Renal pelvis (tissue), 4 donors: ENCODE results near the gene SLC1A5. TPM values are rescaled to one million over a fixed set of nuclear protein-coding genes. Genes with fewer than 3 reads are reported as not detected.

Experiments used
- DNase-seq: peaks from one replicate; pipeline ENCODE4 v3.0.0-alpha.2; 2013
- polyA plus RNA-seq, 3 donors: library from polyadenylated mRNA; unstranded; fragments of 120-200 nt; gene quantifications; one replicate each; pipeline ENCODE4 v1.2.1, GENCODE V29; 2013; ENCODE audit not compliant: insufficient read length in 3 of 3

Gene SLC1A5
- polyA plus RNA-seq, 3 donors: 45.9 to 54.0 (median 50.2) TPM

- peak; percentile 58 for DNase-seq
Measured at GRCh38 chr19:46746281-46747057, 41.9 kb downstream of the SLC1A5 start, which contains the start of gene STRN4. STRN4 (minus strand) TSS chr19:46746450; CDS start chr19:46746430, 20 bp downstream.

GRCh38 chr19:46745521-46746280, 42.7 kb downstream of the SLC1A5 start, which contains the start of gene FKRP:
FKRP (plus strand) TSS chr19:46746057; CDS start chr19:46755451, 9,394 bp downstream.
- DNase-seq: no peak

GRCh38 chr19:46745030-46745429, 43.4 kb downstream of the SLC1A5 start:
- no peak for DNase-seq

- no peak for DNase-seq
Measured at GRCh38 chr19:46744005-46744691, 44.2 kb downstream of the SLC1A5 start.

- no peak for DNase-seq
Measured at GRCh38 chr19:46742926-46743480, 45.4 kb downstream of the SLC1A5 start.

GRCh38 chr19:46741447-46741846, 46.9 kb downstream of the SLC1A5 start:
- DNase-seq: no peak

GRCh38 chr19:46739290-46739771, 49.1 kb downstream of the SLC1A5 start:
- DNase-seq: no peak

- DNase-seq: no peak
Measured at GRCh38 chr19:46737761-46738171, 50.6 kb downstream of the SLC1A5 start.

- DNase-seq: no peak
Measured at GRCh38 chr19:46737298-46737654, 51.1 kb downstream of the SLC1A5 start.

- no peak for DNase-seq
Measured at GRCh38 chr19:46736531-46737297, 51.7 kb downstream of the SLC1A5 start.

GRCh38 chr19:46733690-46734292, 54.6 kb downstream of the SLC1A5 start:
- DNase-seq: no peak

- no peak for DNase-seq
Measured at GRCh38 chr19:46732966-46733689, 55.3 kb downstream of the SLC1A5 start.

- DNase-seq: no peak
Measured at GRCh38 chr19:46732172-46732938, 56.0 kb downstream of the SLC1A5 start.

GRCh38 chr19:46731584-46731983, 56.8 kb downstream of the SLC1A5 start:
- no peak for DNase-seq

GRCh38 chr19:46731007-46731501, 57.3 kb downstream of the SLC1A5 start:
- DNase-seq: no peak

GRCh38 chr19:46730595-46730994, 57.8 kb downstream of the SLC1A5 start:
- DNase-seq: no peak

- no peak for DNase-seq
Measured at GRCh38 chr19:46730187-46730586, 58.2 kb downstream of the SLC1A5 start.

GRCh38 chr19:46729696-46730095, 58.7 kb downstream of the SLC1A5 start:
- DNase-seq: no peak
